ENCODE measurements around the gene TOM1L2. TPM values are rescaled to one million over a fixed set of nuclear protein-coding genes. Genes with fewer than 3 reads are reported as not detected.

TOM1L2 gene
- total RNA-seq, 1 experiment from 2014 or later: 45.2 TPM

GRCh38 chr17:18004884-18005305 is 32.7 kb upstream of the TOM1L2 start:
- no peak overlapping the region for H3K4me3 ChIP-seq (ENCODE audit: low read depth in 2 of 2, low read length in 2 of 2)
- H3K4me1 ChIP-seq (ENCODE audit: control insufficient read depth, insufficient read depth, low read length): no peaks in the 10 kb centered on the region
- DNase-seq (ENCODE audit: low read depth, low spot score): no peak
- intact Hi-C loops (cut with micrococcal nuclease; ENCODE audit: unreplicated experiment): no loop called here
- POLR2A ChIA-PET: no interaction called here
- H3K27me3 ChIP-seq (ENCODE audit: control insufficient read depth, insufficient read depth, low read length): no peaks in the 10 kb centered on the region
- no peak overlapping the region for H3K27ac ChIP-seq (ENCODE audit: low read length)
- CTCF ChIA-PET: interaction anchor here (0.9 kb wide), 1 partner anchor 33 kb away, joined by 4 read pairs; the partner anchor contains the start of gene TOM1L2
- peak; percentile 79 for ATAC-seq
- no TSS peak for BruUV-seq (replicated peaks)
- in situ Hi-C loops (cut with HindIII; ENCODE audit: low pct_unique_long_range_greater_than_20kb, low sequenced_read_pairs): no loop called here
- no peaks in the 10 kb centered on the region for H3K36me3 ChIP-seq (ENCODE audit: control insufficient read depth, insufficient read depth, low read length)
- TF ChIP-seq, protein P1, sequence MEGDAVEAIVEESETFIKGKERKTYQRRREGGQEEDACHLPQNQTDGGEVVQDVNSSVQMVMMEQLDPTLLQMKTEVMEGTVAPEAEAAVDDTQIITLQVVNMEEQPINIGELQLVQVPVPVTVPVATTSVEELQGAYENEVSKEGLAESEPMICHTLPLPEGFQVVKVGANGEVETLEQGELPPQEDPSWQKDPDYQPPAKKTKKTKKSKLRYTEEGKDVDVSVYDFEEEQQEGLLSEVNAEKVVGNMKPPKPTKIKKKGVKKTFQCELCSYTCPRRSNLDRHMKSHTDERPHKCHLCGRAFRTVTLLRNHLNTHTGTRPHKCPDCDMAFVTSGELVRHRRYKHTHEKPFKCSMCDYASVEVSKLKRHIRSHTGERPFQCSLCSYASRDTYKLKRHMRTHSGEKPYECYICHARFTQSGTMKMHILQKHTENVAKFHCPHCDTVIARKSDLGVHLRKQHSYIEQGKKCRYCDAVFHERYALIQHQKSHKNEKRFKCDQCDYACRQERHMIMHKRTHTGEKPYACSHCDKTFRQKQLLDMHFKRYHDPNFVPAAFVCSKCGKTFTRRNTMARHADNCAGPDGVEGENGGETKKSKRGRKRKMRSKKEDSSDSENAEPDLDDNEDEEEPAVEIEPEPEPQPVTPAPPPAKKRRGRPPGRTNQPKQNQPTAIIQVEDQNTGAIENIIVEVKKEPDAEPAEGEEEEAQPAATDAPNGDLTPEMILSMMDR (IDR thresholded peaks at IDR 0.05): no peak
- TF ChIP-seq SIN3A (IDR thresholded peaks at IDR 0.05; ENCODE audit: borderline replicate concordance, insufficient read depth, low read depth, low read length): no peak
- no peaks in the 10 kb centered on the region for H3K9me3 ChIP-seq (ENCODE audit: control insufficient read depth, insufficient read depth, low read depth, low read length)

DNA sequence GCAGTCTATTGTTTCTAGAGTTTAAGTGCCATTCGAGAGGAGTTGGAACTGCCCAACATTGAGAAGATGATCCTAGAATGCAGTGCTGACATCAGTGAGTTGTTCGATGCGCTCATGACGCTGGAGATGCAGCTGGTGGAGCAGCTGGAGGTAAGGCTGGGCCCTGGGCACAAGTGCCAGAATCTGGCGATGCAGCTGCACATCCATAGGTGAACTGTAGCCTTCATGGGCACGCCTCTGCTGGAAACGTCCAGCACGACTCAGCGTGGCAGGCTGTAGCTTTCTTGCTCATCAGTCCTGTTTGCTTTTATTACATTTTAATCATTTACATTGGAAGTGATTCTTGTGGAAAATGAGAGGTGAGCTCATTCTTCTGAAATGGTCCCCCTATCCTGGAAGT is 32.1 kb upstream of the TOM1L2 start:
- POLR2A ChIA-PET: no interaction called here
- in situ Hi-C loops (cut with HindIII; ENCODE audit: low pct_unique_long_range_greater_than_20kb, low sequenced_read_pairs) (no loop called here), intact Hi-C loops (cut with micrococcal nuclease; ENCODE audit: unreplicated experiment) (no loop called here)
- DNase-seq (ENCODE audit: low read depth, low spot score) (no peak), ATAC-seq (no peak)
- no TSS peak for BruUV-seq (replicated peaks)
- Histone ChIP-seq H3K27ac (ENCODE audit: low read length) (no peak overlapping the region), H3K4me1 (ENCODE audit: control insufficient read depth, insufficient read depth, low read length) (no peaks in the 10 kb centered on the region; the same call in 1 of the 2 replicates), H3K36me3 (ENCODE audit: control insufficient read depth, insufficient read depth, low read length) (no peaks in the 10 kb centered on the region), H3K9me3 (ENCODE audit: control insufficient read depth, insufficient read depth, low read depth, low read length) (no peaks in the 10 kb centered on the region), H3K27me3 (ENCODE audit: control insufficient read depth, insufficient read depth, low read length) (no peaks in the 10 kb centered on the region), H3K4me3 (ENCODE audit: low read depth in 2 of 2, low read length in 2 of 2) (no peak overlapping the region)
- CTCF ChIA-PET: interaction anchor here (0.9 kb wide), 1 partner anchor 32 kb away, joined by 4 read pairs; the partner anchor contains the start of gene TOM1L2
- TF ChIP-seq TCF7L2 (IDR thresholded peaks at IDR 0.05; ENCODE audit: low read depth, low read length) (no peak), POLR2AphosphoS5 (IDR thresholded peaks at IDR 0.05; ENCODE audit: low read depth, low read length) (no peak), SIN3A (IDR thresholded peaks at IDR 0.05; ENCODE audit: borderline replicate concordance, insufficient read depth, low read depth, low read length) (no peak)
- TF ChIP-seq, protein P1 (IDR thresholded peaks at IDR 0.05): no peak
- TF ChIP-seq, protein P2, sequence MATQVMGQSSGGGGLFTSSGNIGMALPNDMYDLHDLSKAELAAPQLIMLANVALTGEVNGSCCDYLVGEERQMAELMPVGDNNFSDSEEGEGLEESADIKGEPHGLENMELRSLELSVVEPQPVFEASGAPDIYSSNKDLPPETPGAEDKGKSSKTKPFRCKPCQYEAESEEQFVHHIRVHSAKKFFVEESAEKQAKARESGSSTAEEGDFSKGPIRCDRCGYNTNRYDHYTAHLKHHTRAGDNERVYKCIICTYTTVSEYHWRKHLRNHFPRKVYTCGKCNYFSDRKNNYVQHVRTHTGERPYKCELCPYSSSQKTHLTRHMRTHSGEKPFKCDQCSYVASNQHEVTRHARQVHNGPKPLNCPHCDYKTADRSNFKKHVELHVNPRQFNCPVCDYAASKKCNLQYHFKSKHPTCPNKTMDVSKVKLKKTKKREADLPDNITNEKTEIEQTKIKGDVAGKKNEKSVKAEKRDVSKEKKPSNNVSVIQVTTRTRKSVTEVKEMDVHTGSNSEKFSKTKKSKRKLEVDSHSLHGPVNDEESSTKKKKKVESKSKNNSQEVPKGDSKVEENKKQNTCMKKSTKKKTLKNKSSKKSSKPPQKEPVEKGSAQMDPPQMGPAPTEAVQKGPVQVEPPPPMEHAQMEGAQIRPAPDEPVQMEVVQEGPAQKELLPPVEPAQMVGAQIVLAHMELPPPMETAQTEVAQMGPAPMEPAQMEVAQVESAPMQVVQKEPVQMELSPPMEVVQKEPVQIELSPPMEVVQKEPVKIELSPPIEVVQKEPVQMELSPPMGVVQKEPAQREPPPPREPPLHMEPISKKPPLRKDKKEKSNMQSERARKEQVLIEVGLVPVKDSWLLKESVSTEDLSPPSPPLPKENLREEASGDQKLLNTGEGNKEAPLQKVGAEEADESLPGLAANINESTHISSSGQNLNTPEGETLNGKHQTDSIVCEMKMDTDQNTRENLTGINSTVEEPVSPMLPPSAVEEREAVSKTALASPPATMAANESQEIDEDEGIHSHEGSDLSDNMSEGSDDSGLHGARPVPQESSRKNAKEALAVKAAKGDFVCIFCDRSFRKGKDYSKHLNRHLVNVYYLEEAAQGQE (IDR thresholded peaks at IDR 0.05; ENCODE audit: insufficient read depth in 1 of 2, low read depth in 2 of 2, low read length in 1 of 2): no peak

Data from Panc1 (cell line).